Uterus (tissue), 4 donors: ENCODE data around the gene COL19A1. TPM values are rescaled to one million over a fixed set of nuclear protein-coding genes. Genes with fewer than 3 reads are reported as not detected.

Experiments used
- DNase-seq, 2 donors: peaks; one replicate each; pipeline ENCODE4 v3.0.0-alpha.2; 2019 to 2020
- H3K27ac ChIP-seq, 2 donors: fragments of 200-600 bp; sonication (generic); 1 replicate in 1 of 2; 2 replicates in 1 of 2; pipeline ENCODE4 v1.5.1; 2016 to 2018
- H3K27me3 ChIP-seq, 2 donors: fragments of 200-600 bp; sonication (generic); one replicate each; pipeline ENCODE4 v1.5.1; 2018 to 2019; ENCODE audit warnings: control low read depth in 1 of 2
- H3K36me3 ChIP-seq, 2 donors: fragments of 200-600 bp; sonication (generic); one replicate each; pipeline ENCODE4 v1.5.1; 2019; ENCODE audit warnings: control low read depth in 1 of 2
- H3K4me1 ChIP-seq, 2 donors: fragments of 200-600 bp; sonication (generic); one replicate each; pipeline ENCODE4 v1.5.1; 2018 to 2019; ENCODE audit warnings: control low read depth in 1 of 2
- H3K4me3 ChIP-seq, 2 donors: fragments of 200-600 bp; sonication (generic); 1 replicate in 1 of 2; 2 replicates in 1 of 2; pipeline ENCODE4 v1.5.1; 2018 to 2019; ENCODE audit warnings: mild to moderate bottlenecking in 1 of 2
- H3K9me3 ChIP-seq, 2 donors: fragments of 200-600 bp; sonication (generic); one replicate each; pipeline ENCODE4 v1.5.1; 2019; ENCODE audit warnings: control low read depth in 1 of 2
- POLR2A ChIP-seq, 2 donors: fragments of 450-650 bp; IDR thresholded peaks; one replicate each; pipeline ENCODE4 v1.6.1; 2016; ENCODE audit warnings: antibody characterized with exemption in 2 of 2, mild to moderate bottlenecking in 1 of 2, moderate library complexity in 1 of 2
- intact Hi-C: fragments of 100-400 bp; cut with DNase I; formaldehyde crosslinking; loops from one replicate; pipeline ENCODE4 v1.15.1; 2023; ENCODE audit warnings: low total_unique reads
- total RNA-seq, 4 donors: library from RNA; depleted of rRNA in 3 of 4; stranded (reverse); fragments of >200 nt in 3 of 4; gene quantifications; one replicate each; pipeline versions ENCODE4 v1.1.0 to v1.2.4, GENCODE V29; 2014 to 2023
- TF ChIP-seq, protein P1 (sequence below), 4 experiments: fragments of 200-600 bp in 2 of 4; fragments of 450-650 bp in 2 of 4; sonication (generic) in 2 of 4; IDR thresholded peaks; one replicate each; pipeline ENCODE4 v1.5.1; 2016 to 2019; ENCODE audit warnings: antibody characterized with exemption in 4 of 4, mild to moderate bottlenecking in 2 of 4, moderate library complexity in 1 of 4
- donor health status: DM: yes; HTN: yes; CAD: no.

COL19A1 gene
- under 1 TPM in 2 of 4 donors, not detected in 2; under 0.01 to 0.28 TPM for total RNA-seq

DNA sequence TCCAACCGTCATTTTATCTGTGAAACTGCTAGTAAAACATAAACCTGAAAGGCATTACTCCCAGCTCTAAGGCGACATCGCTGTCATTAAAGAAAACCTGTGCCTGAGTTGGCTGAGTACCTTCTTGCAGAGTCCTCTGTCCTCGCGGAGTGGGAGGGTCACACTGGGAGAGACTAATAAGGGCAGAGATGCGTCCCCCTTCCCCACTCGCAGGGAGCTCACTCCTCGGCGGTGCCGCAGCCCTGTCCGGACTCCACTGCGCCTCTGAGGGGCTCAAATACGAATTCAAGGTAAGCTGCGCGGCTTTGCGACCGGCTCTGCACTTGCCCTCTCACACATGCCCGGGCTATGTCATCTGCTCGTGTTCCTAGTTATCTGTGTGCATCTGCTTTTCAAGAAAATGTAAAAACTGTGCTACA, at the start of gene COL19A1:
TSS of gene COL19A1 (plus strand) at position 206 of the 419 bp plus-strand sequence. CDS start 13,012 bp downstream, outside the sequence.
- no peaks in the 10 kb centered on the region for H3K27me3 ChIP-seq
- H3K36me3 ChIP-seq, result no peaks in the 10 kb centered on the region
- H3K4me1 ChIP-seq, result no peaks in the 10 kb centered on the region
- H3K4me3 ChIP-seq, result peak within 1 kb of the TSS; percentile 29 to 59
- intact Hi-C loops, result no loop called here
- no peak within 1 kb of the TSS for H3K27ac ChIP-seq
- no peak for DNase-seq
- no peak for TF ChIP-seq POLR2A (IDR thresholded peaks at IDR 0.05)
- TF ChIP-seq, protein P1, sequence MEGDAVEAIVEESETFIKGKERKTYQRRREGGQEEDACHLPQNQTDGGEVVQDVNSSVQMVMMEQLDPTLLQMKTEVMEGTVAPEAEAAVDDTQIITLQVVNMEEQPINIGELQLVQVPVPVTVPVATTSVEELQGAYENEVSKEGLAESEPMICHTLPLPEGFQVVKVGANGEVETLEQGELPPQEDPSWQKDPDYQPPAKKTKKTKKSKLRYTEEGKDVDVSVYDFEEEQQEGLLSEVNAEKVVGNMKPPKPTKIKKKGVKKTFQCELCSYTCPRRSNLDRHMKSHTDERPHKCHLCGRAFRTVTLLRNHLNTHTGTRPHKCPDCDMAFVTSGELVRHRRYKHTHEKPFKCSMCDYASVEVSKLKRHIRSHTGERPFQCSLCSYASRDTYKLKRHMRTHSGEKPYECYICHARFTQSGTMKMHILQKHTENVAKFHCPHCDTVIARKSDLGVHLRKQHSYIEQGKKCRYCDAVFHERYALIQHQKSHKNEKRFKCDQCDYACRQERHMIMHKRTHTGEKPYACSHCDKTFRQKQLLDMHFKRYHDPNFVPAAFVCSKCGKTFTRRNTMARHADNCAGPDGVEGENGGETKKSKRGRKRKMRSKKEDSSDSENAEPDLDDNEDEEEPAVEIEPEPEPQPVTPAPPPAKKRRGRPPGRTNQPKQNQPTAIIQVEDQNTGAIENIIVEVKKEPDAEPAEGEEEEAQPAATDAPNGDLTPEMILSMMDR (IDR thresholded peaks at IDR 0.05), result no peak
- H3K9me3 ChIP-seq, result no peaks in the 10 kb centered on the region

- DNase-seq, result no peak
- Histone ChIP-seq H3K27ac (no peak overlapping the region), H3K27me3 (no peaks in the 10 kb centered on the region), H3K4me1 (no peaks in the 10 kb centered on the region), H3K9me3 (no peaks in the 10 kb centered on the region), H3K4me3 (no peak overlapping the region), H3K36me3 (no peaks in the 10 kb centered on the region)
- TF ChIP-seq POLR2A (IDR thresholded peaks at IDR 0.05), result no peak
- TF ChIP-seq, protein P1 (IDR thresholded peaks at IDR 0.05), result no peak
- intact Hi-C loops, result no loop called here
Observed at GRCh38 chr6:69816569-69816968, 49.8 kb upstream of the COL19A1 start.

- no peak for DNase-seq
- intact Hi-C loops, result no loop called here
- H3K27me3 ChIP-seq, result no peaks in the 10 kb centered on the region
- H3K4me3 ChIP-seq, result no peak overlapping the region
- TF ChIP-seq POLR2A (IDR thresholded peaks at IDR 0.05), result no peak
- TF ChIP-seq, protein P1 (IDR thresholded peaks at IDR 0.05), result no peak
- H3K9me3 ChIP-seq, result no peaks in the 10 kb centered on the region
- H3K27ac ChIP-seq, result no peak overlapping the region
- no peaks in the 10 kb centered on the region for H3K4me1 ChIP-seq
- no peaks in the 10 kb centered on the region for H3K36me3 ChIP-seq
Observed at GRCh38 chr6:69817358-69817757, 49.0 kb upstream of the COL19A1 start.

GRCh38 chr6:69818223-69818930, 48.0 kb upstream of the COL19A1 start:
- intact Hi-C loops, result no loop called here
- Histone ChIP-seq H3K27ac (no peak overlapping the region), H3K27me3 (no peaks in the 10 kb centered on the region), H3K4me3 (no peak overlapping the region), H3K36me3 (no peaks in the 10 kb centered on the region), H3K4me1 (no peaks in the 10 kb centered on the region), H3K9me3 (no peaks in the 10 kb centered on the region)
- DNase-seq, result no peak
- no peak for TF ChIP-seq POLR2A (IDR thresholded peaks at IDR 0.05)
- TF ChIP-seq, protein P1 (IDR thresholded peaks at IDR 0.05), result no peak

- Histone ChIP-seq H3K9me3 (no peaks in the 10 kb centered on the region), H3K27me3 (no peaks in the 10 kb centered on the region), H3K4me3 (no peak overlapping the region), H3K4me1 (no peaks in the 10 kb centered on the region), H3K27ac (no peak overlapping the region), H3K36me3 (no peaks in the 10 kb centered on the region)
- no peak for TF ChIP-seq POLR2A (IDR thresholded peaks at IDR 0.05)
- TF ChIP-seq, protein P1 (IDR thresholded peaks at IDR 0.05), result no peak
- intact Hi-C loops, result no loop called here
- no peak for DNase-seq
Observed at GRCh38 chr6:69819138-69819537, 47.2 kb upstream of the COL19A1 start.
